ENCODE measurements around the gene CDK5RAP2.
"Not testable (repeated sequence)": the region's sequence is repeated elsewhere in the genome, so short reads cannot be mapped to it uniquely, and the experiment has no call there.

The CDK5RAP2 gene

GRCh38 chr9:120505186-120505585, 74.8 kb downstream of the CDK5RAP2 start:
- no peak for DNase-seq

- no peak for DNase-seq
Measured at GRCh38 chr9:120500733-120501132, 79.2 kb downstream of the CDK5RAP2 start.

GRCh38 chr9:120497865-120498264, 82.1 kb downstream of the CDK5RAP2 start:
- DNase-seq: not testable (repeated sequence)

DNA sequence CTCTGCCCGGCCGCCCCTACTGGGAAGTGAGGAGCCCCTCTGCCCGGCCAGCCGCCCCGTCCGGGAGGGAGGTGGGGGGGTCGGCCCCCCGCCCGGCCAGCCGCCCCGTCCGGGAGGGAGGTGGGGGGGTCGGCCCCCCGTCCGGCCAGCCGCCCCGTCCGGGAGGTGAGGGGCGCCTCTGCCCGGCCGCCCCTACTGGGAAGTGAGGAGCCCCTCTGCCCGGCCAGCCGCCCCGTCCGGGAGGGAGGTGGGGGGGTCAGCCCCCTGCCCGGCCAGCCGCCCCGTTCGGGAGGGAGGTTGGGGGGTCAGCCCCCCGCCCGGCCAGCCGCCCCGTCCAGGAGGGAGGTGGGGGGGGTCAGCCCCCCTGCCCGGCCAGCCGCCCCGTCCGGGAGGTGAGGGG, 83.5 kb downstream of the CDK5RAP2 start:
- not testable (repeated sequence) for DNase-seq

GRCh38 chr9:120490888-120491595, 88.9 kb downstream of the CDK5RAP2 start:
- DNase-seq: no peak

DNA sequence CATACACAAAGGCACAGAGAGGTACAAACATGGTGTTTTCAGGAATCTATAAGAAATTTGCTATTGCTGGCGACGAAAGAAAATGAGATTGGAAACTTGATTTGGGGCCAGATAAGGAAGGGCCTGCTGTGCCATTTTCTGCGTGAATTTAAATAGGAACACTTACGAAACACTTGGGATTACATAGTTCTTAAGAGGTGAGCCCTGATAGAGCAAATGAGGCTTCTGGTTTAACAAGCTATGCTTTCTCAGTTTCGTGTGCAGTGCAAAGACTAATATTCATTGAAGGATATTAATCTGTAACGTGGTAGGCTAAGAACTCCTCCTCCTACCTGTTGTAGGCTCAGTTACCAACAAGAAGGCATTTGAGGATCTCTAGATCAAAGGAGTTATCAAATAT, 93.1 kb downstream of the CDK5RAP2 start:
- no peak for DNase-seq

- DNase-seq: no peak
Measured at GRCh38 chr9:120486347-120486746, 93.6 kb downstream of the CDK5RAP2 start.

DNA sequence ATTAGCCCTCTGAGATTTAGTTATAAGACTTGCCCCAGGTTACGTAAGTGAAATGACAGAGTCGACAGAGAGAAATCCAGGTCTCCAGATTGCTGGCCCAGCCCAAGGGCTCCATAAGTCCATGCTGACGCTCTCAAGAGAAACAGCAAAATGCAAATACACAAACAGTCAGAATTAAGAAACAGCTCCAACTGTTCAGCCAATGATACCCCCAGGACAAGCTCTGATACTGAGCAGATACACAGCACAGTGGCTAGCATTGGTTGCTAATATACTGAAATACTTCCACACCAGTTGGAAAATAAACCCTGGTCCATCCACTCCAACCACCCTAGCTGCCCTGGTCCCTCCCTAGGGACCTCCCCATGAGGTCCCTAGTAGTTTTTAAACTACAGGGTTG, 94.2 kb downstream of the CDK5RAP2 start:
- no peak for DNase-seq

GRCh38 chr9:120484162-120484561, 95.8 kb downstream of the CDK5RAP2 start:
- DNase-seq: no peak

GRCh38 chr9:120482424-120483186, 97.4 kb downstream of the CDK5RAP2 start:
- no peak for DNase-seq

- DNase-seq: no peak
Measured at GRCh38 chr9:120481846-120482245, 98.1 kb downstream of the CDK5RAP2 start.

- DNase-seq: no peak
Measured at GRCh38 chr9:120481248-120481647, 98.7 kb downstream of the CDK5RAP2 start.

DNA sequence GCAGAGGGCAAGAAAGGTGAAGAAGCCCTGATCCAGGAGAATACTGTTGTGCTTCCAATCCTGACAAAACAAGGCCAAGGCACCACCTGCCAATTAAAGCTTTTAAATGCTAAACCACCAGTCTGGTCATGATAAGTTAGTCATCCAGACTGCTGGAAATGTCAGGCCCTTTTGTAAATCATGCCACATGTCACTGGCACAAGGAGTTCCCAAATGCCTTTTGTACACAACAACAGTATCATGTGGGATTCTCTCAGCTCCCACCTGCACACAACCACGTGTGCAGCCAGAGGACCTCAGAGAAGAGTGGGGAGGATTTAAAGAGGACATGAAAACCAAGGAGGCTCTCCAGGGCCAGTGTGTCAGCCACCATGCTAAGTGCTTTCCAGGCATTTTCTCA, 99.3 kb downstream of the CDK5RAP2 start:
- no peak for DNase-seq

DNA sequence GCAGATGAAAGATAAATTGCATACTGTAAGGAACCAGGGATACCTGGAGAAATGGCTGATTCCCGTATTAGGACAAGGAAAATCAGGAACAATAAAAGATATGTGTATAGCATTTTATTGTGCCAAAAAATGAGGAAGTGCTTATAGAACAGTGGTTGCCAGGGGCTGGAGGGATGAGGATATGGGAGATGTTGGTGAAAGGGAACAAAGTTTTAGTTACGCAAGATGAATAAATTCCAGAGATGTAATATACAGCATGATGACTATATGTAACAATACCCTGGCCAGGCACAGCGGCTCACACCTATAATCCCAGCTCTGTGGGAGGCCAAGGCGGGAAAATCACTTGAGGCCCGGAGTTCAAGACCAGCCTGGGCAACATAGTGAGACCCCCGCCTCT, 101.8 kb downstream of the CDK5RAP2 start:
- no peak for DNase-seq

GRCh38 chr9:120477534-120478001, 102.4 kb downstream of the CDK5RAP2 start:
- DNase-seq: peak; percentile 24

DNA sequence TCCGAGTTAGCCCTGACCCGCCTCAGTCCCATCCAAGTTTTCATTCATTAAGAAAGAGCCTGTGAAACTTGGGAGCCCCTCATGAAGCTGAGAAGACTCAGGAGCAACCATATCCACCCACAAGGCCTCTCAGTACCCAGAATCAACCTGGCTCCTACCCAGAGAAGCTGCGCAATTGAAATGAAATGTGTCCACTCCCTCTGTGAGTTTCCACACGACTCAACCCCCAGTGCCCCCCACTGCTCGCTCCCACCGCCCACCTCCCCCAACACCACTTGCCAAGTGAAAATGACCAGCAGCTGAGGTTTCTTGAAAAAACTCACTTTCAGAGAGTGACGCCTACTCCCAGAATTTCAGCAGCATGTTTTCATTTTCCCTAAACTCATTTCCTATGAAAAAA, 104.6 kb downstream of the CDK5RAP2 start:
- DNase-seq: no peak

DNA sequence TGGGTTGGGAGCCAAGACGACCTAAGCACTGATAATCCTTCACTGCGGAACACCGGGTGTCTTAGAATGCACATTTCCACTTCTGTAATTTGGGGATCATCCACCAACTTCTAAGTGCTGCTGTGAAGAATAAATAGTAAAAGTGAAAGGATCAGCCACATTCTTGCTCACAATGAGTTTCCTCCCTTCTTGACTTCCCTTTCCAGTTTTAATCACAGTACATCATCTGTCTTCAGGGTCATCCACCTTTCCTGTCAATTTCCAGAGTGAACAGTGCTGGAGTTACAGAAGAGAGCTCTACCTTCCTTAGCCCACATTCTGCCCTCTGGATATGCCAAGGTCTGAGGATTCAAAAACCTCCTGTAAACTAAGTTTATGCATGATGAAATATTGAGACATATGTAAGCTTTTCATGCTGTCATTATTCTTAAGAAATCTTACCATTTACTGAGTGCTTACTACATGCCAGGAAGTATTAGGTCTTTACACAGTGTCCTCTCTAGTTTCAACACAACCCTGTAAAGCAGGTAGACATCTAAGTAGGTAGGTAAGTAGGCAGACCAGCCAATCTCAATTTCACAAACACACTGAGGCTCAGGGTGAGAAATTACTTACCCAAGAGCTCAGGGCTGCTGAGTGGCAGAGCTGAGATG, 105.2 kb downstream of the CDK5RAP2 start:
- DNase-seq: no peak

DNA sequence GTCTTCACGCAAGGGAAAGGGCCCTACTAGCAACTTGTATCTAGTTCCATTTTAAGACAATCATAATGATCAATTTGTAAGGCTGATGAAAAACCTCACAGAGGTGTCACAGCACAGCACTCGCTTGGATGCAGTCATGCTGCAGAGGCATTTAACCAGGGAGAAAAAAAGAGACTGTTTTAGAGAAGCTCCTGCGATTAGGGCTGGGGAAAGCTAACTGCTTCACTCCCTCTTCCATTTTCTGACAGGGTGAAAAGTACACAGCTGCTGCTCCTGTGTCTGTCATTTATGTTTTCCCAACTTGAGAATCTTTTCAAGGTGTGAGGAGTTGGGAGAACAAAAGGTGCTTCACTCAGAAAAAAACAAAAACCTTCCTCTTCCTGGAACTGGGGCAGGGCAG, 106.4 kb downstream of the CDK5RAP2 start:
- DNase-seq: no peak

DNA sequence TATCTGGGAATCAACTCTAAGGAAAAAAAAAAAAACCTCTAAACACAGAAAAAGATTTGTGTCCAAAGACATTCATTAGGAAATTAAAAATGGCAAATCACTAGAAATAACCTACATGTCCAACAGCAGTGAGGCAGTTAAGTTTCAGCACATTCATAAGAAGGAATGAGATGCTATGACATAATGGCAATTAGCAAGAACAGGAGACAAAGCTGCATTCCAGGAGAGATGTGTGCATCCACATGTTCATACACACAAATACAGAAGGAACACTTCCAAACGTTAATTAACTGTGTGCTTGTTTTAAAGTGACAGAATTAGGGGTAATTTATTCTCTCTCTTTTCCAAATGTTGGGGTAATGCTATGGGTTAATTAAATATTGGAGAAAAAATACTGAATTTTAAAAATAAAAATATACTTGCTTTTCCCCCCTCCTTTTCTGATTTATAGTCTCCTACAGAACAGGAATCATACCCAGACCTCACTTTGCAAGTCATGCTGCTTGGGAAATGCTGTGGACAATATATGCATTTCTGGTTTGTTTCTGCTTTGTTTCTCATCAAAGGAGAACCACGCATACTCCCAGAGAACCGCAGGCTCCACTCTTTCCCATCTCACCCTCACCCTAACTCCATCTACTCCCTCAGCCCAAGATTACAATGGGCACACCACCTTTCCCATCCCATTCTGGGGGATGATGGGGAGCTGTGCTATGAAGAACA, 114.1 kb downstream of the CDK5RAP2 start:
- DNase-seq: no peak

- DNase-seq: no peak
Measured at GRCh38 chr9:120464887-120465421, 115.0 kb downstream of the CDK5RAP2 start.

DNA sequence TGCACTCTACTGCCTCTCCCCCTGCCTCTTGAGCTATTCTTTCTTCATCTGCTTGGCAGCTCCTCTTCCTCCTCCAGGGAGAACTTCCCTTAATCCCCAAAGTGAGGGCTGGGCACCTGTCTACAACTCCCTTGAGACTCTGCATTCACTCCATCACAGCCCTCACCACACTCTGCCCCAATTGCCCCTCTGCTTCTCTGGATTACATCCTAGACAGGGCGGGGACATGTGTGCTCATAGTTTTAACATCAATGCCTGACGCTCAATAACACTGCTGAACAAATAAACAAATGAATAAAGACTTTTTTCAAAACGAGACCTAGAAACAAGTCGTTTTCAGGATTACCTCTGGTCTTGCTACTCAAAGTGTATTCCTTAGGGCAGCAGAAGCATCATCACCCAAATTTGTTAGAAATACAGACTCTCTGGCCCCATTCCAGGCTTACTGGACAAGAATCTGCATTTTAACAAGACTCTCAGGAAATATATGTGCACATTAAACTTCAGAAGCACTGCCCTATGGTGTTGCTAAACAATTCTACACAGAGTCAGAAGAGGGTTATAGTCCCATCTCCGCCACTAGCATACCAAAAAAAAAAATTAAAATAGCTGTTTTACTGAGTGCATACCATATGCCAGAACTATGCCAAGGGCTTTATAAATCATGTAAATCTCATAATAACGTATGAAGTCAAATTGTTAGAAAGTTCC, 115.6 kb downstream of the CDK5RAP2 start:
- DNase-seq: no peak

GRCh38 chr9:120463765-120464164, 116.2 kb downstream of the CDK5RAP2 start:
- DNase-seq: no peak

Data from CD4-positive, alpha-beta T cell treated with Interleukin-12 subunit alpha and Interleukin-12 subunit beta, for 1 hour (primary cell).